Activated CD4-positive, alpha-beta T cell treated with anti-CD3 and anti-CD28 coated beads, Interleukin-2, amount 10 ng/mL, durations not matched to agents 24 days and 14 days (primary cell): Measurements from ENCODE around the gene GPC5. TPM values are rescaled to one million over a fixed set of nuclear protein-coding genes. Genes with fewer than 3 reads are reported as not detected.

Experiments
- DNase-seq: peaks from one replicate; pipeline ENCODE4 v3.0.0; 2022
- H3K27ac Mint-ChIP-seq: one replicate; pipeline ENCODE4 v1.8.0; 2022; ENCODE audit warnings: mild to moderate bottlenecking, mixed read lengths
- H3K27me3 Mint-ChIP-seq: one replicate; pipeline ENCODE4 v1.8.0; 2022; ENCODE audit warnings: mixed read lengths
- H3K36me3 Mint-ChIP-seq: one replicate; pipeline ENCODE4 v1.8.0; 2022; ENCODE audit warnings: low read depth, mild to moderate bottlenecking, mixed read lengths
- H3K4me1 Mint-ChIP-seq: one replicate; pipeline ENCODE4 v1.8.0; 2021; ENCODE audit warnings: mixed read lengths
- H3K4me3 Mint-ChIP-seq: one replicate; pipeline ENCODE4 v1.8.0; 2022; ENCODE audit warnings: mild to moderate bottlenecking, moderate library complexity, mixed read lengths
- H3K9me3 Mint-ChIP-seq: one replicate; pipeline ENCODE4 v1.8.0; 2021; ENCODE audit warnings: mixed read lengths
- intact Hi-C: fragments of 100-400 bp; cut with micrococcal nuclease; formaldehyde crosslinking; loops from one replicate; pipeline ENCODE4 v1.15.1; 2023
- total RNA-seq: library from RNA; stranded (reverse); gene quantifications from 2 replicates; pipeline ENCODE4 v1.2.3, GENCODE V29; 2022

GPC5 gene
- total RNA-seq, 1 donor from 2014 or later = not detected

DNA sequence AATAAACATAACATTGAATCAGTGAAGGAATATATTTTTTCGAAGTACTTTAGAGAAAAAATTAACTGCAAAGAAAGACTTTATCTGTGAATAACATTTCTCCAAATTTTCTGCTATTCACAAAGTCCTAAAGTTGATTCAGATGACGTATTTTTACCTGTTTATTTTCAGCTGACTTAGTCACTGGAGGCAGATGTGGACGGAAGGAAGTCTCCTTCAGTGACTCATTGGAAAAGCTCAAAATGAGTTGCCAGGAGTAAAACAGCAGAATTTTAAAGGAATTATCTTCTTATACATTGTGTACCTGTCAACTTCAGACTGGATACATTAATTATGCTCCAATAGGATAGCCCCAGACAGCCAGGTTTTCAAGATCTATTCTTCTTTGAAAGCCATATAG lies 1148.8 kb downstream of the GPC5 start:
- Mint-ChIP-seq H3K4me3 (no peak overlapping the region), H3K27me3 (no peaks in the 10 kb centered on the region), H3K9me3 (no peaks in the 10 kb centered on the region), H3K4me1 (no peaks in the 10 kb centered on the region), H3K36me3 (no peaks in the 10 kb centered on the region), H3K27ac (no peak overlapping the region)
- no peak for DNase-seq
- intact Hi-C loops = no loop called here

GRCh38 chr13:92549276-92549675 lies 1150.9 kb downstream of the GPC5 start:
- no peaks in the 10 kb centered on the region for H3K27me3 Mint-ChIP-seq
- no peaks in the 10 kb centered on the region for H3K9me3 Mint-ChIP-seq
- H3K4me3 Mint-ChIP-seq = no peak overlapping the region
- H3K4me1 Mint-ChIP-seq = no peaks in the 10 kb centered on the region
- no peak for DNase-seq
- no peak overlapping the region for H3K27ac Mint-ChIP-seq
- intact Hi-C loops = no loop called here
- H3K36me3 Mint-ChIP-seq = no peaks in the 10 kb centered on the region

- H3K27me3 Mint-ChIP-seq = no peaks in the 10 kb centered on the region
- no peaks in the 10 kb centered on the region for H3K36me3 Mint-ChIP-seq
- intact Hi-C loops = no loop called here
- H3K27ac Mint-ChIP-seq = no peak overlapping the region
- DNase-seq = no peak
- no peaks in the 10 kb centered on the region for H3K4me1 Mint-ChIP-seq
- H3K9me3 Mint-ChIP-seq = no peaks in the 10 kb centered on the region
- no peak overlapping the region for H3K4me3 Mint-ChIP-seq
Measured at GRCh38 chr13:92553470-92554114, 1155.2 kb downstream of the GPC5 start.

DNA sequence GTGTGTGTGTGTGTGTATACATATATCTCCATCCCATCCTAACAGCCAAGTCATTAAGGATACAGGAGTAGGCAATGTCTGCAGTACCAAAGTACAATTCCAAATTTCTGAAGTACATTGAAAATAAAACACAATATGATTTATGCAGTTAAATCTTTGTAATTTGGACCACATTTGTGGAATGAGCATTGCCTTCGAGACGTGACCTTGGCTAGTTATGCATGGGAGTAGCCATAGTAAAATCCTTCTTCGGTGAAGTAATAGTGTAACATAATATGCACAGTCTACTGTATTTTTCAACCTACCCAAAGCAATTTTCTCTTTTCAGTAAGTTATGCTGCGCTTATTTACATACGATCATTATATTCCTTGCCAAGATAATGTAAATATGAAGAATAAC lies 1162.5 kb downstream of the GPC5 start:
- Mint-ChIP-seq H3K9me3 (peaks cover 3% of the 10 kb centered on the region), H3K27me3 (no peaks in the 10 kb centered on the region), H3K4me3 (no peak overlapping the region), H3K36me3 (no peaks in the 10 kb centered on the region), H3K27ac (no peak overlapping the region), H3K4me1 (no peaks in the 10 kb centered on the region)
- DNase-seq = no peak
- intact Hi-C loops = no loop called here

- H3K9me3 Mint-ChIP-seq = peaks cover 3% of the 10 kb centered on the region
- DNase-seq = no peak
- H3K27me3 Mint-ChIP-seq = no peaks in the 10 kb centered on the region
- no peak overlapping the region for H3K27ac Mint-ChIP-seq
- H3K4me3 Mint-ChIP-seq = no peak overlapping the region
- no peaks in the 10 kb centered on the region for H3K4me1 Mint-ChIP-seq
- H3K36me3 Mint-ChIP-seq = no peaks in the 10 kb centered on the region
- intact Hi-C loops = no loop called here
Measured at GRCh38 chr13:92564942-92565341, 1166.5 kb downstream of the GPC5 start.

GRCh38 chr13:92566767-92567166 lies 1168.3 kb downstream of the GPC5 start:
- DNase-seq = no peak
- intact Hi-C loops = no loop called here
- Mint-ChIP-seq H3K27ac (no peak overlapping the region), H3K4me1 (no peaks in the 10 kb centered on the region), H3K27me3 (no peaks in the 10 kb centered on the region), H3K4me3 (no peak overlapping the region), H3K36me3 (no peaks in the 10 kb centered on the region), H3K9me3 (no peaks in the 10 kb centered on the region)

GRCh38 chr13:92572190-92572589 lies 1173.8 kb downstream of the GPC5 start:
- H3K27ac Mint-ChIP-seq = no peak overlapping the region
- H3K9me3 Mint-ChIP-seq = no peaks in the 10 kb centered on the region
- no peaks in the 10 kb centered on the region for H3K36me3 Mint-ChIP-seq
- no peak for DNase-seq
- no peaks in the 10 kb centered on the region for H3K4me1 Mint-ChIP-seq
- no peaks in the 10 kb centered on the region for H3K27me3 Mint-ChIP-seq
- no peak overlapping the region for H3K4me3 Mint-ChIP-seq
- intact Hi-C loops = no loop called here

GRCh38 chr13:92573467-92574057 lies 1175.1 kb downstream of the GPC5 start:
- no peak overlapping the region for H3K4me3 Mint-ChIP-seq
- H3K36me3 Mint-ChIP-seq = no peaks in the 10 kb centered on the region
- intact Hi-C loops = no loop called here
- H3K27me3 Mint-ChIP-seq = no peaks in the 10 kb centered on the region
- no peak for DNase-seq
- no peak overlapping the region for H3K27ac Mint-ChIP-seq
- no peaks in the 10 kb centered on the region for H3K9me3 Mint-ChIP-seq
- H3K4me1 Mint-ChIP-seq = no peaks in the 10 kb centered on the region

DNA sequence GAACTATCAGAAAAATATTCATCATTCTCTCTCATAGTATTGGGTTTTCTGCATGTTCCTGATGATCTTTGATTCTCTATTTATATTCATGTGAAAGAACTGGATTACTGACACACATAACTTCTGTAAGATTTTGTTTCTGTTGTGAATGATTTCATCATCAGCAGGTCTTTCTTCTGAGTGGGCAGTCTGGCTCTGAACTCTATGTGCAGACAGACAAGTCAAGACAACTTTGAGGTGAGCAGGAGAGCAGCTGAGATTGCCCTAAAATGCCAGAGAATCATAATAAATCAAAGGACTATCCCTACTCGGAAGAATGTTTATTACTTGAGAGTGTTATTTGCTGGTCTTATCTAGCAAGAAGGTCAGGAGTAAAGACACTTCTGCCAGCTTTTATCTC lies 1176.1 kb downstream of the GPC5 start:
- no peaks in the 10 kb centered on the region for H3K27me3 Mint-ChIP-seq
- no peaks in the 10 kb centered on the region for H3K36me3 Mint-ChIP-seq
- H3K27ac Mint-ChIP-seq = no peak overlapping the region
- no peaks in the 10 kb centered on the region for H3K4me1 Mint-ChIP-seq
- no peaks in the 10 kb centered on the region for H3K9me3 Mint-ChIP-seq
- DNase-seq = no peak
- intact Hi-C loops = no loop called here
- no peak overlapping the region for H3K4me3 Mint-ChIP-seq

- H3K27ac Mint-ChIP-seq = no peak overlapping the region
- no peak overlapping the region for H3K4me3 Mint-ChIP-seq
- H3K9me3 Mint-ChIP-seq = no peaks in the 10 kb centered on the region
- no peaks in the 10 kb centered on the region for H3K27me3 Mint-ChIP-seq
- no peak for DNase-seq
- intact Hi-C loops = no loop called here
- no peaks in the 10 kb centered on the region for H3K4me1 Mint-ChIP-seq
- no peaks in the 10 kb centered on the region for H3K36me3 Mint-ChIP-seq
Measured at GRCh38 chr13:92575777-92576176, 1177.4 kb downstream of the GPC5 start.

GRCh38 chr13:92578358-92578757 lies 1179.9 kb downstream of the GPC5 start:
- Mint-ChIP-seq H3K9me3 (no peaks in the 10 kb centered on the region), H3K27ac (no peak overlapping the region), H3K4me3 (no peak overlapping the region), H3K27me3 (no peaks in the 10 kb centered on the region), H3K4me1 (no peaks in the 10 kb centered on the region), H3K36me3 (no peaks in the 10 kb centered on the region)
- intact Hi-C loops = no loop called here
- no peak for DNase-seq

- H3K4me3 Mint-ChIP-seq = no peak overlapping the region
- no peaks in the 10 kb centered on the region for H3K27me3 Mint-ChIP-seq
- no peak for DNase-seq
- H3K36me3 Mint-ChIP-seq = no peaks in the 10 kb centered on the region
- intact Hi-C loops = loop anchor here (1.0 kb wide), 1 partner anchor 47 kb away; no protein-coding TSS in a partner anchor
- H3K27ac Mint-ChIP-seq = no peak overlapping the region
- no peaks in the 10 kb centered on the region for H3K4me1 Mint-ChIP-seq
- peaks cover 19% of the 10 kb centered on the region for H3K9me3 Mint-ChIP-seq
Measured at GRCh38 chr13:92589955-92590354, 1191.5 kb downstream of the GPC5 start.

- Mint-ChIP-seq H3K27ac (no peak overlapping the region), H3K4me3 (no peak overlapping the region), H3K27me3 (no peaks in the 10 kb centered on the region), H3K4me1 (no peaks in the 10 kb centered on the region), H3K9me3 (peaks cover 22% of the 10 kb centered on the region), H3K36me3 (no peaks in the 10 kb centered on the region)
- intact Hi-C loops = loop anchor here (1.0 kb wide), 1 partner anchor 47 kb away; no protein-coding TSS in a partner anchor
- DNase-seq = no peak
Measured at GRCh38 chr13:92590503-92590908, 1192.1 kb downstream of the GPC5 start.

DNA sequence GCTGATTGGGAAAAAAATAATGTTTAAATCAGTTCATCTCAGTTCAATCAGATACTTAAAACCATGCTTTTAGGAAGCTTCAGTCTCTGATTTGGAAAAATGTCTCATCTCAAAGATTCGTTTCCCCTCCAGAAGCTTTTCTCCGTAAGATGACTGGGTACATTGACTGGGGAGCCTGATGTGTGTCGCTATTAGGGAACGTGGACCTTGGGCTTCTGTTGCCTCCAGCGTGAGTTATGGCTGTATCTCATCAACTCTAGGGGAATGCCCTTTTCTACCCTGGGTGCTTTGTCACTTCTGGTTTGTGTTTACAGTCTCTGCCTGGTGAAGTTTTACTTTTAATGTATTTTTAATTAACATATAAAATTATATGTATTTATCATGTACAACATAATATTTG lies 1192.7 kb downstream of the GPC5 start:
- Mint-ChIP-seq H3K4me1 (no peaks in the 10 kb centered on the region), H3K9me3 (peaks cover 22% of the 10 kb centered on the region), H3K27me3 (no peaks in the 10 kb centered on the region), H3K27ac (no peak overlapping the region), H3K4me3 (no peak overlapping the region), H3K36me3 (no peaks in the 10 kb centered on the region)
- intact Hi-C loops = no loop called here
- DNase-seq = no peak

DNA sequence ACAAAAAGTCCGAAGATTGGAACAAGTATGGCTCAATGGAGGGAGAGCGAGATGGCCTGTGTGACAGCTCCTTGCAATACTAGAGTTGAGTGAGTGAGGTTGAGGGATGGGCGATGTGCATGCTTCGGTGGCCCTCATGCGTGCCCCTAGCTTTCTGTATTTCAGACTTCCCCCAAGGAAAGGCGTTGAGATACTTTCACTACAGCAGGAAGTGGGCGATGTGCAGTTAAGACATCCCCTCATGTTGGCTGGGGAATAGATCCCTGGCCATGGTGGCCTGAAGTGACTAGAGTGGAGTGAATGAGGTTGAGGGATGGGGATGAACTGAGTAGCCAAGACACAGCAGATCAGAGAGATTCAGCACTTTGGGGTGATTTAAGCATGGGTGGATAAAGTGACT lies 1194.3 kb downstream of the GPC5 start:
- H3K36me3 Mint-ChIP-seq = no peaks in the 10 kb centered on the region

More for the DNA sequence above, 1194.3 kb downstream of the GPC5 start:
- intact Hi-C loops = no loop called here
- Mint-ChIP-seq H3K27ac (no peak overlapping the region), H3K27me3 (no peaks in the 10 kb centered on the region), H3K9me3 (peaks cover 22% of the 10 kb centered on the region), H3K4me3 (no peak overlapping the region), H3K4me1 (no peaks in the 10 kb centered on the region)
- no peak for DNase-seq
